T-helper 2 cell treated with Interferon-gamma antibody and Interleukin-4, amounts not matched to agents 5 μg/mL and 100 μg/mL, for 36 hours (primary cell): ENCODE results near the gene SCAF1.

ENCODE experiments used
- DNase-seq: peaks from one replicate; pipeline ENCODE4 v3.0.0; 2021; ENCODE audit warnings: low spot score
- H3K27ac Mint-ChIP-seq: one replicate; pipeline ENCODE4 v1.8.0; 2021; ENCODE audit warnings: mild to moderate bottlenecking, mixed read lengths
- H3K27me3 Mint-ChIP-seq: one replicate; pipeline ENCODE4 v1.8.0; 2021; ENCODE audit warnings: low read depth, mixed read lengths
- H3K36me3 Mint-ChIP-seq: one replicate; pipeline ENCODE4 v1.8.0; 2021; ENCODE audit warnings: low read depth, mixed read lengths
- H3K4me1 Mint-ChIP-seq: one replicate; pipeline ENCODE4 v1.8.0; 2021; ENCODE audit warnings: low read depth, mixed read lengths
- H3K4me3 Mint-ChIP-seq: one replicate; pipeline ENCODE4 v1.8.0; 2022; ENCODE audit warnings: mild to moderate bottlenecking, moderate library complexity, mixed read lengths
- H3K9me3 Mint-ChIP-seq: one replicate; pipeline ENCODE4 v1.8.0; 2021; ENCODE audit warnings: mixed read lengths

The SCAF1 gene

DNA sequence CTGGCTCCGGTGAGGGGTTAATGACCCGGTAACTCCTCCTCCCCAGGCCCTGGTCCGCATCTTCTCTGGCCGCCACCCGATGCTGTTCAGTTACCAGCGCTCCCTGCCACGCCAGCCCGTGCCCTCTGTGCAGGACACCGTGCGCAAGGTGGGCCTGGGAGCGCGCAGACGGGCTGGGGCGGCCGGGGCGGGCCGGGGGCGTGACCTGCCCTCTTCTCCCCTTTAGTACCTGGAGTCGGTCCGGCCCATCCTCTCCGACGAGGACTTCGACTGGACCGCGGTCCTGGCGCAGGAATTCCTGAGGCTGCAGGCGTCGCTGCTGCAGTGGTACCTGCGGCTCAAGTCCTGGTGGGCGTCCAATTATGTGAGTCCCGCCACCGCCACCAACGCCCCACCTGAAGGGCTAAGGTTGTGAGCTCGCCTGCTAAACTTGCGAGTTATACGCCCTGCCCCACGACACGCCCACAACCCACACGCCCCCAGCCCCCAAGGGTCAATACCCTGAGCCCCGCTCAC is 59.3 kb downstream of the SCAF1 start:
- no peaks in the 10 kb centered on the region for H3K36me3 Mint-ChIP-seq
- no peak overlapping the region for H3K4me3 Mint-ChIP-seq
- H3K9me3 Mint-ChIP-seq = no peaks in the 10 kb centered on the region
- no peaks in the 10 kb centered on the region for H3K4me1 Mint-ChIP-seq
- H3K27ac Mint-ChIP-seq = no peak overlapping the region
- DNase-seq = no peak
- H3K27me3 Mint-ChIP-seq = no peaks in the 10 kb centered on the region

DNA sequence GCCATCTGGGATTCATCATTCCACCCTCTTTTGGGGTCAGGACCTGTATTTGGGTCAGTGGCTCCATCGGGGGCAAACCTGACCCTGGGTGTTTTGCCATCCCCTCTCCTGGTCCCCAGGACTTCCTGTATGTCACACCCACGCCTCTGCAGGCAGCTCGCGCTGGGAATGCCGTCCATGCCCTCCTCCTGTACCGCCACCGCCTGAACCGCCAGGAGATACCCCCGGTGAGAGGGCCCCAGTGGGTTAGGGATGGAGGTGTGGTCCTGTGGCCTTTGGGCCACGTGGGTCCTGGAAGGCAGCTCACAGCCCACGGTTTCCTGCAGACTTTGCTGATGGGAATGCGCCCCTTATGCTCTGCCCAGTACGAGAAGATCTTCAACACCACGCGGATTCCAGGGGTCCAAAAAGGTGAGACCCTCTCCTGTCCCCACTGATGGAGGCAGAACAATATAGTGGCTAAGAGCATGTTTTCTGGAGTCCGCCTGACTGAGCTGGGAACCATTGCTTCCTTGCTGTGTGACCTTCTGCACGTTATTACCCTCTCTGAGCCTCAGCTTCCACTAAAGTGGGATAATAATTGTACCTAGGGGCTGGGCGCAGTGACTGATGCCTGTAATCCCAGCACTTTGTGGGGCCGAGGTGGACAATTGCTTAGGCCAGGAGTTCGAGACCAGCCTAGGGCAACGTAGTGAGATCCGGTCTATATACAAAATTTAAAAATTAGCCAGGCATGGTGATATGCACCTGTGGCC is 63.1 kb downstream of the SCAF1 start:
- no peak overlapping the region for H3K4me3 Mint-ChIP-seq
- H3K36me3 Mint-ChIP-seq = no peaks in the 10 kb centered on the region
- H3K9me3 Mint-ChIP-seq = no peaks in the 10 kb centered on the region
- DNase-seq = no peak
- H3K27ac Mint-ChIP-seq = no peak overlapping the region
- no peaks in the 10 kb centered on the region for H3K4me1 Mint-ChIP-seq
- H3K27me3 Mint-ChIP-seq = no peaks in the 10 kb centered on the region

DNA sequence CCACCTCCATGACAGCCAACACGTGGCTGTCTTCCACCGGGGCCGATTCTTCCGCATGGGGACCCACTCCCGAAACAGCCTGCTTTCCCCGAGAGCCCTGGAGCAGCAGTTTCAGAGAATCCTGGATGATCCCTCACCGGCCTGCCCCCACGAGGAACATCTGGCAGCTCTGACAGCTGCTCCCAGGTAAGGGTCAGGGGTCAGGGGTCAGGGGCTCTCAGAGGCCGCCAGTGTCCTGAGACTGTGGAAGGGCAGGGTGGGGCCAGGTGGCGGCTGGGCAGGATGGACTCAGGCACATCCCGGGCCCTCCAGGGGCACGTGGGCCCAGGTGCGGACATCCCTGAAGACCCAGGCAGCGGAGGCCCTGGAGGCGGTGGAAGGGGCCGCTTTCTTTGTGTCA is 63.9 kb downstream of the SCAF1 start:
- DNase-seq = no peak
- Mint-ChIP-seq H3K9me3 (no peaks in the 10 kb centered on the region), H3K4me1 (no peaks in the 10 kb centered on the region), H3K27me3 (no peaks in the 10 kb centered on the region), H3K36me3 (no peaks in the 10 kb centered on the region), H3K27ac (no peak overlapping the region), H3K4me3 (no peak overlapping the region)
